Measurements from ENCODE around the gene RGS17.
"Not testable (repeated sequence)": the region's sequence is repeated elsewhere in the genome, so short reads cannot be mapped to it uniquely, and the experiment has no call there.

Gene RGS17

DNA sequence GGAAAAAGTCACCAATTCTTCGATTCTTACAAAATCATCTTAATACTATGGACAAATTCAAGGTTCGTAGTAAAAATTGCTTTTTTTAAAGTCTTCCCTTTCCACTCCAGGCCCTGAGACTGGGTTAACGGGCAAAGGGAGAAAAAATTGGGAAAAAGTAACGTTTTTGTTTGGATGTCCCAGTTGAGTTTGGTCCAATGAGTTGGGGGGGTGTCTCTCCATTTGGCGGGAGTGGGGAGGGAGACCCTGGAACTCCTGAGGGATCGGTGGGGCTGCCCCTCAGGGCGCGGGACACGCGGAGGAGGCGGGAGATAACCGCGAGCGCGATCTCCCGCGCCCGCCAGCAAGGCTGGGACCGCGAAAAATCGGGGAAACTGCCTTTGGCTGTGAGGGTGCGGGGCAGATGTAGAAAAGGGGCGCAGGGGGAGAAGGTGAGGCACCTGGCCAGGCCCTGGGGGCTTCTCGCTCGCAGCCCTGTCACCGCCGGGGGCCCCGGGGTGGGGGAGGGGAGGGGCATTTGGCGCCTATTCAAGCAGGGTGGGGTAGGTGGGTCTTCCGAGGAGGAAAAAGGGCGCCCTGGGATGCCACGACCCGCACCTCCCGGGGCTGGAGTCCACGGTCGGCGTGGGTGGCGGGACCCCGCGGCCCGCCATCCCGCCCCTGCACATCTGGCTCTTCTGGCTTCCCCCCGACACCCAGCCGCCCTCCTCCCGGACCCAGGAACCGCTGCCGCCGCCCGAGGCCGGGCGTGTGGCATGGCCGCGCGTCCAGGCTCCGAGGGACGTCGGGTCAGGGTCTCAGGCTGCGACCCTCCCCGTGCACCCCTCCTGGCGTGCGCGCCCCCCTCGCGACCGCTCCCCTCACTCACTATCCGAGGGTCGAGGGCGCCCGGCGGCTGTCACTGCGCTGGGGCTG lies 148.8 kb downstream of the RGS17 start:
- no peak for DNase-seq

DNA sequence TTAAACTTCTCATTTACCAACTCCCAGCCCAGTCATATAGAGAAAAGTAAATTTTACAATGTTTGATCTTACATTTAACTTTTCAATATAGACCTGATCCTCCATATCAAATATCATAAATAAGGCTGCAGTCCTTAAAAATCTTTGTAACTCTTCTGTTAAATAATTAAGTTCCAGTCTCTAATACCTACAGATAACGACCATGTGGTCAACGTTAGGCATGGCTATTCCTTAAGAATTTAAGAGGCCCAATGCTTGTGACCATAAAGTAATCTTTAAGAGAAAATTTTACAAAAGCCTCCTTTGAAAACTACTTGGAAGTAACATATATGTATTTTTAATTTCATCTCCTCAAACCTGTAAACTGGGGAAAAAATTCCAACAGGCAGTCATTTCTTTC lies 149.9 kb downstream of the RGS17 start:
- no peak for DNase-seq

DNA sequence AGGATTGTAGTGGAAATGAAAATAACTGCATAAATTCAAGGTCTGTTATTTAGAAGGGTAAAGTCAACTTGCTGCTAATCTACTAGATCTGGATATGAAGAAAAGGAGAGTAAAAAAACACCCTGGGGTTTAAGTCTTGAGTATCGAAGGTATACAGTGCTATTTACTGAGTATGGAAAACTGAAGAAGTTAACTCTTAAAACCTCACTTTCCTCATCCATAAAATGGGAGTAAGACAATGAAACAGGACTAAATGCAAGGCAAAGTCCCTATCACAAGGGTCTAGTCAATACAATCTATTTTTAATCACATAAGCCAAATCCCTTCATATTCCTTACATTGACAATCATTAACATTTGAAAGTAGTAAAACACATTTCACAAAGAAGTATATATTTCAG lies 150.4 kb downstream of the RGS17 start:
- DNase-seq: no peak

DNA sequence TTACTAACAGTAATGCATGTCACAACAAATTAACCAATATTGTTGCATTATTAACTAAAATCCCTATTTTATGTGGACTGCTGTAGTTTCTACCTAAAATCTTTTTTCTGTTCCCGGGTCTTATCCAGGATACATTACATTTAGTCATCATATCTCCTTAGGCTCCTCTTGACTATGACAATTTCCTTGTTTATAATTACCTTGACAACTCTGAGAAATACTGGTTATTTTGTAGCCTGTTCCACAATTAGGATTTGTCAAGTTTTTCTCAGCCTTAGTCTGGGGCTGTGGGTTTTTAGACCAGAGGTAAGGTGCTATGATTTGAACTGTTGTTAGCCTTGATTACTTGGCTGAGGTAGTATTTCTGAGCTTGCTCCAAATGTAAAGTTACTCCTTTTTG lies 152.0 kb downstream of the RGS17 start:
- DNase-seq: no peak

DNA sequence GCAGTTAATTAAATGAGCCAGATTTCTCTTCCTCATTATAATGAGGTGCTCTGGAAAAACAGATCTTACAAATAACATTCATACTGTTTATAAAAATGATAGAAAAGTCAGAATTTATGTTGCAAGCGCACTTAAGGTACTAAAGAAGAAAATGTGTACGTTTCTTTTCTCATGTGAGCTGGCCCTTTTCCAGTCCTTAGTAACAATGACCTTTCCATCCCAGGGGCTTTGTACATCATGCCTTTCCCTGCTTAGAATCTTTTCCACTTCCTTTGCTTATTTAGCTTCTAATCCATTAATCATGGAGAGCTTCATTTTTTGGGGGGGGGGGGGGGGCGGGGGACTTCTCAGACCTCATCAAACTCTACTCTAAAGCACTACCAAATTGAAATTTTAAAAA lies 153.0 kb downstream of the RGS17 start:
- no peak for DNase-seq

DNA sequence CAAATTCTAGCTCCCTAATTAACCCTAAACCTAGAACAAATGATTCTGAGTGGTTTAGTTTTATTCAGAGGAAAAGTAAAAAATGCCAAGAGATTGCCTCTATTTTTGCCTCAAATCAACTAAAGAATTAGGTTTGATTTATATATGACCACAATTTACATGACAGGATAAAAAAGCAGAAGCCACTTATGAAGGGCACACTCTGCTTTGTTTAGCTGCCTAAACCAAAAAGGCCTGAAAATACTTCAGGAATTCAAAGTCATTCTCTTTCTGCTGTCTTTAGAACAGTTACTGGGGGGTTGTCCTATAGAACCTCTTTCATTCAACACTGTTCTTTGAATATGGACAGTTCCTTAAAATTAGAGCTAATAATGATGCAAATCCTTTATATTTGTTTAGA lies 153.5 kb downstream of the RGS17 start:
- DNase-seq: no peak

DNA sequence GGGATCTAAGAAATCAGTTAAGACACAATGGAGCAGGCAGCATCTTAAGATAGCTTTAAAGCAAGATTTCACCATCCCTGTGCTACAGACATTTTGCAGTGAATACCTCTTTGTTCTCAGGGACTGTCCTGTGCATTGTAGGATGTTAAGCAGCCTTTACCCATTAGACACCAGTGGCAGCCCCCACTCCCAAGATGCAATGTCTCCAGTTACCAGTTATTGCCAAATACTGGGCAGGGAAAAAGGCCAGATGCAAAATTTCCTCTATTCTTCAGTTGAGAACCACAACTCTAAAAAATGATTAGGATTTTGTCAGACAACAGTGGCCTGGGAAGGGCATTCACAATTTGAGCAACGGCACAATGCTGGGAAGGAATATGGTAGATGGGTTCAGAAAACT lies 154.3 kb downstream of the RGS17 start:
- DNase-seq: no peak

DNA sequence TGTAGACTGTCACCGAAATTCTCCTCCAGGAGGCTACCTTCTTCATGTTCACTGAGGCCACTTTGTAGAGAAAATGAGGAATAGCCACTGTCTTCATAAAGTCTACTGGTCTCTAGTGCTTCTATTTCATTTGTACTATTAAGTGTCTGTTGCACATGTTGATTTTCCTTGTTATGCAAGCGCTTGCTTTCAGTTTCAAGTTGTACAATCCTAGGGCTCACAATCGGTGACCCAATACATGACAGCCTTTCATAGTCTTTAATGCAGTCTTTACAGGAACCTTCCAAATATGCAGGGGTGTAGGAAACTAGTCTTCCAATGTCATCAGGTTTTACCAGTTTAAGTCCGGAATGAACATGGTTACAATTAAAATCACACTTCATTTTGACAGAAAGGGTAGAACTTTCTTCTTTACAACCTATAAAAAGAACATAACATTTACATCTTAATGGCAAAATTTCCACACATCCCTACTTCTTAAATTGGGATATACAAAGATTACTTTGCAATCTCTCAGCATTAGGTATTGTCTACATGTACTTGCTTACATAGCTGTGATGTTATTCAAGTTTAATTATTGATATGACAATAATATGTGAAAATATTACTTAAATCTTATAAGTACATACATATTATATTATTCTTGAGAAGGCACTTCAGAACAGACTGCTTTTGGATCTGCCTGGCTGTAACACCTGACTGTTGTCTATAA lies 155.7 kb downstream of the RGS17 start:
- DNase-seq: no peak

DNA sequence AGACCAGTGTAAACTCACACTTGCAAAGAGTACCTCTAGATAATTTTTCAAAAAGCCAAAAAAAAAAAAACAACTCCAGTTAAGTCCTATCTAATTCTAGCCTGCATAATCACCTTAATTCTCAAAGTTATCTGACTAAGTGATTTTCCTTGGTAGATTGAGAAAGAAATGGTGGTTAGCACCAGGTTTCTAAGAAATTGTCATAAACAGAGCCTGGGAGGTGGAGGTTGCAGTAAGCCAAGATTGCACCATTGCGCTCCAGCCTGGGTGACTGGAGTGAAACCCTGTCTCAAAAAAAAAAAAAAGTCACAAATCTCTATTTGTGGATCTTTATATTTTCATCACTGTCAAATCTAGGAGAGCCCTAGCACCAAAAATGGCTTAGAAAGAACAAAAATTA lies 157.2 kb downstream of the RGS17 start:
- no peak for DNase-seq

DNA sequence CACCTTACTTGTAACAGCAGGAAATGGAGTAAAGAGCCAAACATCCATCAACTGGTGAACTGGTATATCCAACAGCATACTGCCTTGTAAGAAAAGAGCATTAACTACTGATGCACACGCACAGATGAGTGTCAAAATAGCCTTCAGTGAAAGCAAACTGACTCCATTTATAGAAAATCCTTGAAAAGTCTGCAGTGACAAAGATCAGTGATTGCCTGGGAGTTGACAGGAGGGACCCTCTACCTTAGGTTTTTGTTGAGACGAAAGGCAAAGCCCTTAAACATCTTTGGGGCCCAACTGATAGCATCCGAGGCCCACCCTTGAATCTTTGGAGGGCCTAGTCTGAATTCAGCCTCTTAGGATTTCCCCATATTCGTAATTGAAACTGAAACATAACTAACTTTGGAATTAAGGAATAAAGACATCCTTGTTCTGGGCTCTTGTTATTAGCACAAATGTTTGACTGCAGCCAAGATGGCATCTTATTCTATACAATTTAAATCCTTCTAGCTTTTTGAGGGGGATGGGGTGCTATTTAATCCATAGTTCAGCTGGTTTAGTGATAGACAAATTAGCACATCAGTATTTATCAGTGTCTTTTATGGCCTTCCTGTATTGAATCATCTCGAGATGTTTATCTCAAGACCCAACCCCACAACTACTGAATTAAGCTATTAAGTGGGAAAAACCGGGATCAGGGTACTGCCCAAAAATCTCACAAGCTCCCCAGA lies 161.2 kb downstream of the RGS17 start:
- DNase-seq: no peak

DNA sequence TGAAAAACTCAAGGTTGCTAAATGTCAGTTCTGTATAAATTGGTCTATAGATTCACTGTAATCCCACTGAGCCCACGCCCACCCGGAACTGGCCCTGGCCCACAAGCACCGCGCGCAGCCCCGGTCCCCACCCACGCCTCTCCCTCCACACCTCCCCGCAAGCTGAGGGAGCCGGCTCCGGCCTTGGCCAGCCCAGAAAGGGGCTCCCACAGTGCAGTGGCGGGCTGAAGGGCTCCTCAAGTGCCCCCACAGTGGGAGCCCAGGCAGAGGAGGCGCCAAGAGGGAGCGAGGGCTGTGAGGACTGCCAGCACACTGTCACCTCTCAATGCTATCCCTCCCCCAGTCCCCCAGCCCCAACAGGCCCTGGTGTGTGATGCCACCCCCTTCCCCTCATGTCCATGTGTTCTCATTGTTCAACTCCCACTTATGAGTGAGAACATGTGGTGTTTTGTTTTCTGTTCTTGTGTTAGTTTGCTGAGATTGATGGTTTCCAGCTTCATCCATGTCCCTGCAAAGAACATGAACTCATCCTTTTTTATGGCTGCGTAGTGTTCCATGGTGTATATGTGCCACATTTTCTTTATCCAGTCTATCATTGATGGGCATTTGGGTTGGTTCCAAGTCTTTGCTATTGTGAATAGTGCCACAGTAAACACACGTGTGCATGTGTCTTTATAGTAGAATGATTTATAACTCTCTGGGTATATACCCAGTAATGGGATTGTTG lies 164.8 kb downstream of the RGS17 start:
- DNase-seq: not testable (repeated sequence)

DNA sequence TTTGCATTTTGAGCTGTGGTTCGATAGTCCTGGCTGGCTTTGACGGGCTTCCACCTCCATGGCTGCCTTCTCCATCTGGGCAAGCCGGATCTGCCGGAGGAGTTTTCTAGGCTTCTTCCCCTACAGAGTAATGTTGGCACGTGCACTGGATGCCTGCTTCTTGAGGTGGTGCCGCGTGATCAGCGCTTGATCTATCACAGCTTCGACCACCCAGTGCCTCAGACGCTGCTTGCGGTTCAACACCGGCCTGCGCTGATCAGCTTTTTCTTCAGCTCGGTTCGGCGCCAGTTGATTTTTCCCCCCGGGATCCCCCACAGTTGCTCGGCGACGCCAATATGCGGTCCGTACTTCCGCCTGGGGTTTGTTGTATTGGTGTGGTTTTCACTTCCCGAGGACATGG lies 171.7 kb downstream of the RGS17 start:
- no peak for DNase-seq

DNA sequence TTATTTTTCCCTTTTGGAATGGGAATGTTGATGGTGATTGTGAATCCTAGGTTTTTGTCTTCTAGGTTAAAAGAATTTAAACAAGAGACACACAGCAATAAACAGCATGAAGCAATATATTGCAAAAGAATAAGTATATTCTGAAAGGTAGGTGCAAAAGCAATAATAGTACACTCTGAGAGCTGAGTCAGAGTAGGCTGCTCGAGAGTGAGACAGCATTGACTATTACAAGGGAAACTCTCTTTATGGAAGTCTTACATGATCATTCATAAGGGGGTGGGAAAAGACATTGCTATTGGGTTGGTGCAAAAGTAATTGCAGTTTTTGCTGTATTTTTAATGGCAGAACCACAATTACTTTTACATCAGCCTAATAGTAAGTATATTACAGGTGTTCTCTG lies 173.3 kb downstream of the RGS17 start:
- DNase-seq: no peak
